ENCODE results near the gene SH2D3C.

SH2D3C gene

GRCh38 chr9:127715470-127716337 is 62.8 kb downstream of the SH2D3C start, which contains the start of the genes PTRH1 and TTC16:
Gene PTRH1, minus strand, starts transcription at chr9:127715663. Its CDS starts 24 bp downstream, at chr9:127715639.
Gene TTC16, plus strand, starts transcription at chr9:127716079. Its CDS starts 67 bp downstream, at chr9:127716146.
- peak; percentile 94 for DNase-seq

- DNase-seq = no peak
Measured at GRCh38 chr9:127714951-127715469, 63.5 kb downstream of the SH2D3C start.

DNA sequence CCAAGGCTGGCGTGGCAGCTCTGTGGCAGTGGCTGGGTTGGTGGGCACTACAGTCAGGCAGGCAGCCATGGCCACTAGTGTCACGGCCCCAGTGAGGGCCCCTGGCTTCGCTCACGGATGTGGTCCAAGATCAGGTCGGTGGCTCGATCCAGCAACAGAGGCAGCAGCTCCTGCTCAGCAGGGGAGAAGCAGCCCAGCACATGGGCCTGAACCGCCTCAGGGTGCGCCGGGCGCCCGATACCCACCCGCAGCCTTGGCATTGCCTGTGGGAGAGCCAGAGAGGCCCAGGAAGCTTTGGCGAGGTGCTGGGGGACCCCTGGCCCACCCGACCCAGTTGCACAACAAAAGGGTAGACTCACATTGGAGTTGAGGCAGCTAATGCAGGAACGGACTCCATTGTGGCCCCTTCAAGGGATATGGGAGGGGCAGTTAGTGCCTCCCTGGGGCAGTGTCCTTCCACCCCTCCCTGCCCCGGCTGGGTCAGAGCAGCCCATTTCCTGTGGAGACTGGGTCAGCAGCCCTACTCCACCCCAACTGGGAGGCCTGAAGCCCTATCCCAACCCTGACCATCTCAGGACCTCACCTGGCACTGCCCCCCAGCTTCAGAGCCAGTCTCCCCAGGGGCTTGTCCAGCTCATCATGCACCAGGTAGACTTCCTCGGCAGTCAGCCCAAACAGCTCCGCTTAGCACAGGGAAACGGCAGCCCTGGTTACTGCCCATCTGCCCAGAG is 64.3 kb downstream of the SH2D3C start:
- no peak for DNase-seq

- no peak for DNase-seq
Measured at GRCh38 chr9:127712867-127713266, 65.6 kb downstream of the SH2D3C start.

GRCh38 chr9:127712371-127712770 is 66.1 kb downstream of the SH2D3C start:
- no peak for DNase-seq

GRCh38 chr9:127711831-127712274 is 66.6 kb downstream of the SH2D3C start:
- DNase-seq = no peak

DNA sequence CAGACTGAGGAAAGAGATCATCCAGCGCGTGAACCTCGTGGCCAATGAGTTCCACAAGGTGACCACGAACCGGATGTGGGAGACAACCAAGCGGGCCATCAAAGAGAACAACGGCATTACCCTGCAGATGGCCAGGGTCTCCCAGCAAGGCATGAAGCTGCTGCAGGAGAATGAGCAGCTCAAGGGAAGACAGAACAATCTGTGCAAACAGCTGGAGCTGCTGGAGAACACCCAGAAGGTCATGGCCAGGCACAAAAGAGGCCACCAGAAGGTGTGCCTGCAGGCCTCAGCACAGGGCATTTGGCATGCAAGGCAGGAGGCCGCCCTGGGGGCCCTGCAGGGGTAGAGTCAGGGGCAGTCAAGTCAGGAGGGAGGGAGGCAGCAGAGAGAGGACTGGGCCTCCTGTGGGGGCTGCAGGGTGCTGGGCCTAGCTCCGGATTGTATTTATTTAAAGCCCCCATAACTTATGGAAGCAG is 67.2 kb downstream of the SH2D3C start:
- no peak for DNase-seq

DNA sequence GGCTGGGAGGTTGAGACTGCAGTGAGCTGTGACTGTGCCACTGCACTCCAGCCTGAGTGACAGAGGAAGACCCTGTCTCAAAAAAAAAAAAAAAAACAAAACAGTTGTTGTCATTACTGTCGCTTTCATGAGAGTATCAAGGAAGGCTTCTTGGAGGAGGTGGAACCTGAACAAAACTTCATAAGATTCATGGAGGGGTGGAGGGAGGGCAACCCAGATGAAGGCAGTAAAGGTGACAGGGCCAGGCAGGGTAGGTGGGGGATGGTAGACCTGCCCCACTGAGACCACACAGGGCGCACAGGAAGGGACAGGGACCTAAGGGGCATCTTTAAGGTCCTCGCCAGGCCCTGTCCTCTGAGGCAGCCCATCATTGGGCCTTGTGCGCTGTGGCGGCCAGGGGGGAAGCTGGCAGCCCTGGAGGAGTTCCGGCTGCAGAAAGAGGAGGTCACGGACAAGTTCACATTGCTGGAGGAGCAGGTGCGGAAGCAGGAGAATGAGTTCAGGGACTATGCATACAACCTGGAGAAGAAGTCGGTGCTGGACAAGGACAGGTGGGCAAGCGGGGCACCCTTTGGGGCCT is 68.2 kb downstream of the SH2D3C start:
- no peak for DNase-seq

GRCh38 chr9:127708952-127709587 is 69.4 kb downstream of the SH2D3C start:
- DNase-seq = no peak

DNA sequence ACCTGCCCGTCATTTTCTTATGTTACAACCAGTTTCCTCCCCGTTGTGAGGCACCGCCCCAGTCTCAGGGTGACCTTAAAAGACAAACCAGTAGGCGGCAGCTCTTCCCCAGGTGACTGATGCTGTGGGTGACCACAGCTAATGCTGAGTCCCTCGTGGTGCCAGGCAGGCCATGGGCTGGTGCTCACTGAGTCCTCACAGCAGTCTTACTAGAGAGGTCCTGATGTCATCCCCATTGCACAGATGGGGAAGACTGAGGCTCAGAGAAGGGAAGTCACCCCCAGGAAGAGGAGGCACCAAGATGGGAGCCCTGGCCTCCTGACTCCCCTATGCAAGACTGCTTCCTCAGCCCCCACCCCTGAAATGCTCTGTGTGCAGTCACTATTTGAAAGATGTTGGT is 70.7 kb downstream of the SH2D3C start:
- DNase-seq = peak; percentile 25

GRCh38 chr9:127706836-127707241 is 71.6 kb downstream of the SH2D3C start, which contains the start of gene CFAP157:
Gene CFAP157, plus strand, starts transcription at chr9:127706988. Its CDS starts 44 bp downstream, at chr9:127707032.
- DNase-seq = peak; percentile 22

DNA sequence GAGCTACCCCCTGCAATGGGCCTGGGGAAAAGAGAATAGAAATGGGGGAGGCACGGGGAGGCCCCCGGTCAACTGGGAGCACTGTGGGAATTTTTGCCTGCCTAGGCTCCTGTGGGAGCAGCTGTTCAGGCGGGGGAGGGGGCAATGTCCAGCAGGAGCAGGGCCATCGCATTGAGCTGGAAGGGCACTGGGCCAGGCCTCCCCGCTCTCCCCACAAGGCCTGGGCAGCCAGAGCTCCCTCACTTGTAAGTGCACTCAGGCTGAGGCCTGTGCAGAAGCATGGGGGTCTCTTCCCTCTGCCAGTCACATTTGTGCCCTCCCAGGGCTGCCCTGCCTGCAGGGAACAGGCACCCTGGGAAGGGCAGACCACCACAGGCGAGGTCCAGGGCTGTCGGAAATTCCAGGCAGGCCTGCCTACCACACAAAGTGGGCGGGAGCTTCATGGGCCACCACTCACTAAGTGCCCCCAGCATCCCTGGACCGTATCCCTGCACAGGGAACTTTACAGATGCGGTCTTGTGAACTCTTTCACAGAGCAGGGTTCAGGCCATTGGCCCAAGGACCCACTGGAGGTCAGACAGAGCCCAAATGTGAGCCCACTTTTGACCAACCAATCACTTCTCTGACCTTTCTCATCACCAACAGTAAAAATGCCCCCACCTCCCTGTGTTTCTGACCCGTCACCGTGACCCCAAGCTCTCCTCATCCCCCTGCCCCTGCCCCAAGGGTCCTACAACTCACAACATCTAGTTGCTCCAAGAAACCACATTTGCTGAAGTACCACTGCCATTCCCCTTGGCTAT is 72.7 kb downstream of the SH2D3C start:
- no peak for DNase-seq

DNA sequence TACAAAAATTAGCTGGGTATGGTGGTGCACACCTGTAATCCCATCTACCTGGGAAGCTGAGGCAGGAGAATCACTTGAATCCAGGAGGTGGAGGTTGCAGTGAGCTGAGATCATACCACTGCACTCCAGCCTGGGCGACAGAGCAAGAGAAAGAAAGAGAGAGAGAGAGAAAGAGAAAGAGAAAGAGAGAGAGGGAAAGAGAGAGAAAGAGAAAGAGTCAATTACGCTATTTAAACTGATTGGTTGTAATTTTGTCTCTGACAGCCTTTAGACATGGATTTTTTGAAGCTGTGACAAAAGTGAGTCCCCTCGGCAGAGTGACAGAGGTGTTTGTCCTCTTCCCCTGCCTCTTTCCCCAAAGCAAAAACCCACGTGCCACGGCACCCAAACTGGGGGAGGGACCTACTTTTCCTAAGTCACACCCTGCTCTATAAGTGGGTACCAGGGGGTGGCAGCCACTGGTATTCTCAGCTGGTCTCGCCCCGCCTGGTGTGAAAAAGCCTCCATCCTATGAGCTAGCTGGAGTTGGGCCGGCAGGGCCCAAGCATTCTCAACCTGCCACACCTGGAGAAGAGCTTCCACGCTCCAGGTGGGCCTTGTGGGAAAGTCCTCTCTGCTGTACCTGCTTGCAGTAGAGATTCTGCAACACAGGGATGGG is 75.0 kb downstream of the SH2D3C start:
- no peak for DNase-seq

DNA sequence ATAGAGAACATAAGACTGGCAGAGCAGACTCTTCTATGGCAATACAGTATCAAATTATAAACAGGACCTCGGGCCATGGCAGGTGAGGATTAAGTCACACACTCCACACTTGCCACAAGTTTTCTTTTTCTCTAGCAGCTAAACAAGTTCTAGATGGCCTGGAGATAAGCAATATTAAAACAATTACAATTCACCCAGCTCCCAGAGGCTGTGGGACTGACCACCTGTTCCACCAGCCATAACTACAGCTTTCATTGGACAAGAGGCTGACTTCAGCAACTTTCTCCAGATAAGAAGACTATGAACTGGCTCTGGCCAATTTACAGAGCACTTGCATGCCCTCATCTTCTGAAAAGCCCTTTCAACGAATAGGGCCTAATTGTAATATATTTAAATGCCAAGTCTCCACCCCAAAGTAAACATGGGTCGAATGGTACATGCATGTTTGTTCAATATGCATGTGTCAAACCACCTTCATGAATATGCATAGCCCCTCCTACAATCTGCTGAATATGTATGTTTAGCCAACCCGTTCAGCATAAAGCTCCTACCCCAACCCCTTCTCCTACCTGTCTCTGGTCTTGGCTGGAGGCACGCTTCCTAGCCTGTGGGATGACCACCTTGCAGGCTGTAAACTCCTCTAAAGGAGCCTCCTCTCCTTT is 77.7 kb downstream of the SH2D3C start:
- no peak for DNase-seq

DNA sequence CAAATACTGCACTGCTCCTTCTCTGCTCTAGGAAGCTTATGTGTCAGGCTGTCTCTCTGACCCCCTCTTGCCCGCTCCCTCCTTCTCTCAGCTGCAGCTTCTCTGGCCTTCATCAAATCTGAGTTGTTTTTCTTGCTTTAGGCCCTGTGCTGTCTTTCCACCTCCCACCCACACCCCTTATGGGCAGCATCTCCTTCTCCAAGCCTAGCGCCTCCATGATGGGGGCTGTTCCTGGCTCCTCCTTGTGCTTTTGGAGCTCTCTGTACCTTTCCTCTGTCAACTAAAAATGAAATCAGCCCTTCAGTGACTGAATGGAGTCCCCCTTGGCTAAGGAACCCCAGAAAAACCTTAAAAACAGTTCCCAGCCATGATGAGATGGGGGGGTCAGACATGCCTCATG is 78.3 kb downstream of the SH2D3C start:
- DNase-seq = no peak

GRCh38 chr9:127698985-127699670 is 79.3 kb downstream of the SH2D3C start:
- peak; percentile 94 for DNase-seq

DNA sequence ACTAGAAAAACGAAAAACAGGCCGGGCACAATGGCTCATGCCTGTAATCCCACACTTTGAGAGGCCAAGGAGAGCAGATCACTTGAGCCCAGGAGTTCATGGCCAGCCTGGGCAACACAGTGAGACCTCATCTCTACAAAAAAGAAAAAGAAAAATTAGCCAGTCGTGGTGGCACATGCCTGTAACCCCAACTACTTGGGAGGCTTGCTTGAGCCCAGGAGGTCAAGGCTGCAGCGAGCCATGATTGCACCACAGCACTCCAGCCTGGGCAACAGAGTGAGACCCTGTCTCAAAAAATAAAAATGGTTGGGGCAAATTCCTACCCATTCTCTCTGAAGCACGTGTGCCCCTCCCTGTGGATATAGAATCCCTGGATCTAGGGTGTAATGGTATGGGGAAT is 80.1 kb downstream of the SH2D3C start:
- no peak for DNase-seq

DNA sequence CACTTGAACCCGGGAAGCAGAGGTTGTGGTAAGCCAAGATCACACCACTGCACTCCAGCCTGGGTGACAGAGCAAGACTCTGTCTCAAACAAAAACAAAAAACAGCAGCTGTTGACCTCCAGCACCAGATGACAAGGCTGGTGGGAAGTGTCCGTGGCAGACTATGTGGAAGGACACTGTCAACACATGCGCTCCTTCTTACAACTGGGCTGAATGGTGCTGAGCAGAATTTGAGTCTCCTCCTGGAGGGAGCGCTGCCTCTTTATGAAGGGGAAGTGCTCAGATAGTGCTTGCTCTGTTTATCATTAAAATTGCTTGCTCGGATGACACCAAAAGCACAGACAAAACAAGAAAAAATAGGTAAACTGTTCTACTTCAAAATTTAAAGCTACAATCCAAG is 80.9 kb downstream of the SH2D3C start:
- DNase-seq = no peak

DNA sequence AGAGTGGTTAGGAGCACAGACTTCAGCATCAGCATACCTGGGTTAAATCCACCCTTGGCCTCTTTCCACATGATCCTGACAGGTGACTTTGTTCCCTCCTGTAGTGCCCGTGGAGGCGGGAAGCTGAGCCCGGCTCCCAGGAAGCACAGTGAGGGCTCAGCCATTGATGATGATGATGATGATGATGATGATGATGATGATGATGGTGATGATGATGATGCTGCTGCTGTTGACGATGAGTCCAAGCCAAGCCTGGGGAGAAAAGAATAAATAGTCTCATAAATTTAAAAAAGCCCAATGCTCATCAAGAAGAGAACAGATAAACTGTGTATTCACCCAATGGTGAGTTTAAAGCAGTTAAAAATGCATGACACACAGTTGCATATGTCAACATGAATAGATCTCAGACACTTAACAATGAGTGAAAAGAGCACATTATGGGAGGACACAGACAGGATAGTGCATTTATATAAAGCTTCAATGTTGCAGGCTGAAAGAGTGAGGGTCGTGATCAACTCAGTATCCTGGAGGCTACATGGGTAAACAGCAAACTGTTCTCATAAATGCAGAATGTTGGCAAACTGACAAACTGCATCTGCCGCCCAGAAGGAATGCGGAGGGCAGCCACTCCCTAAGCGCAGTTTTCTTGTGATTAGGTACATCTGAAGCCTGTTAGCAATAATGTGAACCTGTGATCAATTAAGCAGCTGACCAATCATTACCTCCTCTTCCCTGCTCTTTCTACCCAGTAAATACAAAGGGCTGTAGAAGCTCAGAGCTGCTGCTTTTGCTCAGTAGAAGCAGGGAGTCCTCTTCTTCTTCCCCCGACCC is 83.4 kb downstream of the SH2D3C start:
- DNase-seq = no peak

Measured in SHP77 treated with DMSO at 0.1 percent for 48 hours (cell line).